ENCODE data around the gene UNK. TPM values are rescaled to one million over a fixed set of nuclear protein-coding genes. Genes with fewer than 3 reads are reported as not detected.

The UNK gene
- total and polyA plus RNA-seq, 9 of the 15 experiments (the other 6 are each of a cell fraction or from before 2014, with no cell fraction given): 12.8 to 38.6 (median 24.8) TPM

DNA sequence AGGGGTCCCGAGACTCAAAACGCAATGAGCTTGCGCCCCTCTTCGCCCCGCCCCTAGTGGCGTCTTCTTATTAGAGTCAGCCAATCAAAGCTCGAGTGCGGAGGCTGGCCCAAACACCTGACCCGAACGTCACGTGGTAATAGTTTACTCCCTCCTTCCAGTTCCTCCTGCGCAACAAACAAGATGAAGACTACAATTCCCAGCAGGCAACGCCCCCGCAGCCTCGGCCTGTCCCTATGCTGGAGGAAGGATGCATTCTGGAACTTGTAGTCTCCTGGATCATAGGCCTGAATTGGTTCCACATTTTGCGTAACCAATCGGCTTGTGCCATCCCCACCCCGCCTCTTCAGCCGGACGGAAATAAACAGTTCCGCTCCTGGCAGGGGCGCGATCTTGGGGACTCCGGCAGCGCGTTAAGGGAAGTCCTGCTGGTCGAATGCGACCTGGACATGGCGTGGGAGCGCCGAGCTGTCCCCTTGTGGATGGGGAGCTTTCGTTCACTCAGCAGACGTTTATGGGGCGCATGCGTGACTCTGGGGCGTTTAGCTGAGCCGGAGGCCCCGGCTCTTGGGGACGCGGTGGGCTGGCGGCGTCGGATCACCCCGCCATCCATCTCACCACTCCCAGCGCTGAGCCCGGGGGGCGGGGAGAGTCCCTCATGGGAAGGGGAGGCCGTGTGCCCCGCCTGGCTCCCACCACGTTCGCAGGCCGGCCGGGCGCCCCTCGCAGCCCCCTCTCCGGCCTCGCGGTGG, 70.9 kb downstream of the UNK start, which contains the start of gene WBP2 (continued):
- peak; percentile 77 to 80 for TF ChIP-seq MAZ (CRISPR knock-in tag; conservative IDR thresholded peaks at IDR 0.05 in 1 of 2, IDR thresholded peaks at IDR 0.05 in 1 of 2)
- no peak for TF ChIP-seq MCM2 (IDR thresholded peaks at IDR 0.05; ENCODE audit: low read depth)
- TF ChIP-seq CEBPB (tag; IDR thresholded peaks at IDR 0.05): peak; percentile 79
- TF ChIP-seq, protein P1, sequence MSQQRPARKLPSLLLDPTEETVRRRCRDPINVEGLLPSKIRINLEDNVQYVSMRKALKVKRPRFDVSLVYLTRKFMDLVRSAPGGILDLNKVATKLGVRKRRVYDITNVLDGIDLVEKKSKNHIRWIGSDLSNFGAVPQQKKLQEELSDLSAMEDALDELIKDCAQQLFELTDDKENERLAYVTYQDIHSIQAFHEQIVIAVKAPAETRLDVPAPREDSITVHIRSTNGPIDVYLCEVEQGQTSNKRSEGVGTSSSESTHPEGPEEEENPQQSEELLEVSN (IDR thresholded peaks at IDR 0.05; ENCODE audit: borderline replicate concordance in 1 of 2, extremely low read depth in 1 of 2, insufficient read depth in 1 of 2, insufficient read length in 1 of 2, low read depth in 1 of 2, low read length in 1 of 2, poor library complexity in 1 of 2, severe bottlenecking in 1 of 2): peak; percentile 66 to 70
- no peak for TF ChIP-seq ARHGAP35 (IDR thresholded peaks at IDR 0.05; ENCODE audit: partially characterized antibody)
- TF ChIP-seq ZNF507 (tag; conservative IDR thresholded peaks at IDR 0.05): no peak
- TF ChIP-seq CCAR2 (IDR thresholded peaks at IDR 0.05; ENCODE audit: low read depth, low read length): no peak
- TF ChIP-seq, protein P2, sequence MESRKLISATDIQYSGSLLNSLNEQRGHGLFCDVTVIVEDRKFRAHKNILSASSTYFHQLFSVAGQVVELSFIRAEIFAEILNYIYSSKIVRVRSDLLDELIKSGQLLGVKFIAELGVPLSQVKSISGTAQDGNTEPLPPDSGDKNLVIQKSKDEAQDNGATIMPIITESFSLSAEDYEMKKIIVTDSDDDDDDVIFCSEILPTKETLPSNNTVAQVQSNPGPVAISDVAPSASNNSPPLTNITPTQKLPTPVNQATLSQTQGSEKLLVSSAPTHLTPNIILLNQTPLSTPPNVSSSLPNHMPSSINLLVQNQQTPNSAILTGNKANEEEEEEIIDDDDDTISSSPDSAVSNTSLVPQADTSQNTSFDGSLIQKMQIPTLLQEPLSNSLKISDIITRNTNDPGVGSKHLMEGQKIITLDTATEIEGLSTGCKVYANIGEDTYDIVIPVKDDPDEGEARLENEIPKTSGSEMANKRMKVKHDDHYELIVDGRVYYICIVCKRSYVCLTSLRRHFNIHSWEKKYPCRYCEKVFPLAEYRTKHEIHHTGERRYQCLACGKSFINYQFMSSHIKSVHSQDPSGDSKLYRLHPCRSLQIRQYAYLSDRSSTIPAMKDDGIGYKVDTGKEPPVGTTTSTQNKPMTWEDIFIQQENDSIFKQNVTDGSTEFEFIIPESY (CRISPR knock-in tag; IDR thresholded peaks at IDR 0.05): peak; percentile 63; the same call in 1 of the 2 replicates
- TF ChIP-seq KLF10 (CRISPR knock-in tag; IDR thresholded peaks at IDR 0.05): no peak
- TF ChIP-seq FOXK2 (conservative IDR thresholded peaks at IDR 0.05 in 1 of 2, IDR thresholded peaks at IDR 0.05 in 1 of 2; ENCODE audit: low read depth in 2 of 2): peak; percentile 93; a peak in 3 of 4 replicates
- TF ChIP-seq KDM5B (IDR thresholded peaks at IDR 0.05; ENCODE audit: insufficient replicate concordance, low read depth, low read length): peak; percentile 66
- no peak for TF ChIP-seq SMARCE1 (IDR thresholded peaks at IDR 0.05)
- no peak for TF ChIP-seq ZNF124 (CRISPR knock-in tag; IDR thresholded peaks at IDR 0.05)
- no peak for TF ChIP-seq DNMT1 (IDR thresholded peaks at IDR 0.05)
- no peak for TF ChIP-seq PURB (CRISPR knock-in tag; IDR thresholded peaks at IDR 0.05; ENCODE audit: low read depth)
- no peak for TF ChIP-seq FOXJ3 (CRISPR knock-in tag; IDR thresholded peaks at IDR 0.05)
- no peak for TF ChIP-seq NFE2L1 (tag; IDR thresholded peaks at IDR 0.05; ENCODE audit: borderline replicate concordance, low read depth)
- TF ChIP-seq, protein P3, sequence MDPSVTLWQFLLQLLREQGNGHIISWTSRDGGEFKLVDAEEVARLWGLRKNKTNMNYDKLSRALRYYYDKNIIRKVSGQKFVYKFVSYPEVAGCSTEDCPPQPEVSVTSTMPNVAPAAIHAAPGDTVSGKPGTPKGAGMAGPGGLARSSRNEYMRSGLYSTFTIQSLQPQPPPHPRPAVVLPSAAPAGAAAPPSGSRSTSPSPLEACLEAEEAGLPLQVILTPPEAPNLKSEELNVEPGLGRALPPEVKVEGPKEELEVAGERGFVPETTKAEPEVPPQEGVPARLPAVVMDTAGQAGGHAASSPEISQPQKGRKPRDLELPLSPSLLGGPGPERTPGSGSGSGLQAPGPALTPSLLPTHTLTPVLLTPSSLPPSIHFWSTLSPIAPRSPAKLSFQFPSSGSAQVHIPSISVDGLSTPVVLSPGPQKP (CRISPR knock-in tag; IDR thresholded peaks at IDR 0.05): no peak
- 0 out of 2 replicates have a peak, but pooled peaks have one; percentile 26 for TF ChIP-seq ZNF57 (CRISPR knock-in tag; IDR thresholded peaks at IDR 0.05)
- TF ChIP-seq RBM25 (IDR thresholded peaks at IDR 0.05; ENCODE audit: low read depth, low read length, severe bottlenecking): no peak
- TF ChIP-seq BRD4 (IDR thresholded peaks at IDR 0.05): no peak; the same call in 1 of the 2 replicates
- TF ChIP-seq, protein P4, sequence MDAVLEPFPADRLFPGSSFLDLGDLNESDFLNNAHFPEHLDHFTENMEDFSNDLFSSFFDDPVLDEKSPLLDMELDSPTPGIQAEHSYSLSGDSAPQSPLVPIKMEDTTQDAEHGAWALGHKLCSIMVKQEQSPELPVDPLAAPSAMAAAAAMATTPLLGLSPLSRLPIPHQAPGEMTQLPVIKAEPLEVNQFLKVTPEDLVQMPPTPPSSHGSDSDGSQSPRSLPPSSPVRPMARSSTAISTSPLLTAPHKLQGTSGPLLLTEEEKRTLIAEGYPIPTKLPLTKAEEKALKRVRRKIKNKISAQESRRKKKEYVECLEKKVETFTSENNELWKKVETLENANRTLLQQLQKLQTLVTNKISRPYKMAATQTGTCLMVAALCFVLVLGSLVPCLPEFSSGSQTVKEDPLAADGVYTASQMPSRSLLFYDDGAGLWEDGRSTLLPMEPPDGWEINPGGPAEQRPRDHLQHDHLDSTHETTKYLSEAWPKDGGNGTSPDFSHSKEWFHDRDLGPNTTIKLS (IDR thresholded peaks at IDR 0.05; ENCODE audit: borderline replicate concordance, low read depth): peak; percentile 94
- TF ChIP-seq CBFB (CRISPR knock-in tag; IDR thresholded peaks at IDR 0.05): no peak
